ENCODE measurements around the gene AKT3. TPM values are rescaled to one million over a fixed set of nuclear protein-coding genes. Genes with fewer than 3 reads are reported as not detected.

AKT3 gene
- total RNA-seq, 1 donor from 2014 or later = 20.9 TPM

DNA sequence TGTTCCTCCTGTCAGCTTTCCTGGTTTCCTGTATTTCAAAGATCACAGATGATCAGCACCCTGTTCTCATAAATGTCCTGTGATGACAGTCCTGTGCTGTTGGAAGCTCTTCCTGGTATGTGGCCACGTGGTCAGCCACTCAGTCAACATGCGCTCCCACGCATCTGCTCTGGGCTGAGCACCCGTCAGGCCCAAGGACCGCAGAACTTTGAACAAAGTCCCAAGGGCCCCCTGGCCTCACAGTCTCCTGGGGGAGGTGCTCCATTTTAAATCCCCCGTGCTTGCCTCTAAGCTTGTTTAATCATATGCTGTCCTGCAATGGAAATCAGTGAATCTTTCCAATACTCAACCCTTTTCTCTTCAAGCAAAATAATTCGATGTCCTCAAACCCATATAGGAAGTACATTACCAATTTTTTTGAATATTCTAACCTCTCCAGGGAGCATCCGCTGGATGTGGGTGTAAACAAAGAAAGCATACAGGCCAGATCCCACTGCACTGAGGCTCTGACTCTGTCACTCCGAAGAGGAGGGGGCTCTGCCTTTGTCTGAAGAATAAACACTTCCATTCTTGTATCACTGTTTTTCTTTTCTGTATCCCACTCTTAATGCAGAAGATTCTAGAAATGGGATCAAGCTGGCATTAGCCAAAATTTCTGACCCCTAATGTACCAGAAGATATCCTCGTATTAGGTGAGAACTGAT, 343.9 kb downstream of the AKT3 start:
- ATAC-seq = peak; percentile 66
- intact Hi-C loops (cut with micrococcal nuclease) = no loop called here
- no peak for DNase-seq

DNA sequence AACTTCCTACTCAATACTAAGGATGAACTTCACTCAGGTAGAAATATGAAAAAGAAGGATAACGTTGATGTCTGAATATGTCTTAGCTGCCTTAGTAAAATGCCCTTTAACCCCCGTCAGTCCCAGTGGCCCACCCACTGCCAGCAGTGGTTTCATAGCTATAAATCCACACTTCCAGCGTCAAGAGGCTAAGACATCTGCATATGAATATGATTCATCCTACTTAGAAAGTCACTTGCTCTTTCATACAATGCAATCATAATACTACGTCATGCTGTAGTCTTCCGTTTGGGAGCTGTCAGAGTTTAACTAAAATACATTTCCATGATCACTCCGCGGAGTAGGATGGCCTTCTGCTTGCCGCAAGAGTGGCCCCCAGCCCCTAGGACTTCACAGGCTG, 346.9 kb downstream of the AKT3 start:
- intact Hi-C loops (cut with micrococcal nuclease) = no loop called here
- no peak for ATAC-seq
- DNase-seq = no peak

DNA sequence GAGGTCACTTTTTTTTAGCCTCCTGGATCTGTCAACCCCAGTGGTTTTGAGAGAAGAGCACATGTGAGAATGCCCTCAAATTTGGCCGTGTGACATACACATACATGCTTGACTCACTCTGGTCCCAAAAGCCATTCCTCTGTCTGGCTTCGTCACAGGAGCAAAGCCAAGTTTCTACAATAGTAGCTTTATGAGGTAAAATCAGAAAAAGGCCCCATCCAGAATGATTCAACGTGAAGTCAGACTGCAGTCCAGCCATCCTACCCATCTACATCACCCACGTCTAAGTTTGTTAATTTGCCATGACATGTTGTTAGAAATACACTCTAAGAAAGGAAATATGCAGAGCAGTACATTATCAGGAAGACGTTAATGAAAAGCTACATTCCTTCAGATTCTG, 349.0 kb downstream of the AKT3 start:
- DNase-seq (no peak), ATAC-seq (peak; percentile 8)
- intact Hi-C loops (cut with micrococcal nuclease) = no loop called here

DNA sequence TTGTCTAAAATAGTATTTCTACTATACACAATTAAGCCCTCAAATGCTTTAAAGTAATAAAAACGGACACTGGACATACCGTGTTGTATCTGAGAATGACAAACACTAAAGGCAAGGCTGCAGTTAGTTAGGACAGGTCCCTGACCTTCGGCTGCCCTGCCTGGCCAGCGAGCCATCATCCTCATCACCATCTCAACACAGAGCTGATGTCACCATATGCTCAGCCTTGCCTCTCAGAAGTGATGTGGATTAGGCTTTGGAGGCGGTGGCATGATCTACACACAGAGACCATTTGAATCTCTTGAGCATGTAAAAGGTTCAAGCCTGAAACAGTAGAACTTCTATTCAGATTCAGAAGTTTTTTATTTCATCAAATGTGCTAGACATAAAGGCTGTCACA, 349.5 kb downstream of the AKT3 start:
- DNase-seq (no peak), ATAC-seq (no peak)
- intact Hi-C loops (cut with micrococcal nuclease) = no loop called here

DNA sequence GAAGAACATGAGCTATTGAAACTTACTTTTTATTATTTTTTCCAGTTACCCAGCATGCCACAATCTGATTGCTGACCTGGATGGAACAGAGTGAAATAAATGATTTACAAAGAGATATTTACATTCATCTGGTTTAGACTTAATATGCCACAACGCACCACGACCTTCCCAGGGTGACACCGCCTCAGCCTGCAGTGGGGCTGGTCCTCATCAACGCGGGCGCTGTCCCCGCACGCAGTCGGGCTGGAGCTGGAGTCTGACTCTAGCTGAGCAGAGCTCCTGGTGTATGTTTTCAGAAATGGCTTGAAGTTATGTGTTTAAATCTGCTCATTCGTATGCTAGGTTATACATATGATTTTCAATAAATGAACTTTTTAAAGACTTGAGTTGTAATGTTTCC, 350.3 kb downstream of the AKT3 start:
- DNase-seq = no peak
- ATAC-seq = no peak
- intact Hi-C loops (cut with micrococcal nuclease) = no loop called here

DNA sequence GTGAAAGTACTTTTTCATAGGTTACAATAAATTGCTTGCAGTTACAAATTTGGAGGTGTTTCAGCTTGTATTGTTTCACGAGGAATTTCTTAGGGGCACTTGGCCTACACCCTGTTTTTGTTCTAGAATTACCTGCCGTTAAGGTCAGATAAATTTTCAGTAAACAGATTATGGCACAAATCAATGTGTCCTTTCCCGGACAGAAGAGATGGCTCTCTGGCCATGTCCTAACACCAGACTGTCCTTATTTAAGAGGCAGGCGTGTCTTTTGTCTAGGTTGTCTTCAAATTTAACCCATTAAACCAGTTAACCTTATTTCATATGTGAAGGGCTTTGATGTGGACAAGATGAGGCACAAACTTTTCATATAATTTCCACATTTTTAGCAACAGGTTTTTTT, 350.8 kb downstream of the AKT3 start:
- ATAC-seq (no peak), DNase-seq (no peak)
- intact Hi-C loops (cut with micrococcal nuclease) = no loop called here

DNA sequence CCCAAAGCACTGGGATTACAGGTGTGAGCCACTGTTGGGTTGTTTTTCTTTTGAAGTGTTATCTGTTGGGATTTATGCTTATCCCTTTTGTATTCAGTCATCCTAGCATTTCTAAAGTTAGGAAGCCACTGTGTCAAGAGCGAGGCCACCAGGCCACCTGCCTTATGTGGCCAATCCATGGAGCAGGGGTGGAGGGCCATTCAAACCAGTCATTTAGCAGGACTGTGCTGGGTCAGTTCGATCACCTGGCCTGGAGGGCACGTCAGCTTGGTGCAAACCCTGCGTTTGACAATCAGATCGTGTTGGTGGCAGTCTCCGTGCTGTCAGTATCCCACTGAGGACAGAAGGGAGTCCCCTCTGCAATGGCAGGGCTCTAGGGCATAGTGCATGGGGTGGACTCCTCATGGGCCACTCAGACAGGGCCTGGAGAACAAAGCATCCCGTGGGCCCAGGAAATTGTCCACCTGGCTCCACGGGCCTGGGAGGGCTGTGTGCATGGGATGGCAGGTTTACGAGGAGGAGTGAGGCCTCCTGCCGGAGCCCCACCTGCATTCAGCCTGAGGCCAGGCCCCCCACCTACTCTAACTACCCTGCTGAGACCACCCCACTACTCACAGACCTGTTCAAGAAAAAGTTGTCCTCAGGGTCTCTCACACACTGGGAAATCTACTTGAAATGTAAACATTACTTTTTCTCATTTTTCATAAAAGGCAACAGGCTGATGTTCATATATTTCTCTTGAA, 351.9 kb downstream of the AKT3 start:
- no peak for ATAC-seq
- intact Hi-C loops (cut with micrococcal nuclease) = no loop called here
- no peak for DNase-seq

DNA sequence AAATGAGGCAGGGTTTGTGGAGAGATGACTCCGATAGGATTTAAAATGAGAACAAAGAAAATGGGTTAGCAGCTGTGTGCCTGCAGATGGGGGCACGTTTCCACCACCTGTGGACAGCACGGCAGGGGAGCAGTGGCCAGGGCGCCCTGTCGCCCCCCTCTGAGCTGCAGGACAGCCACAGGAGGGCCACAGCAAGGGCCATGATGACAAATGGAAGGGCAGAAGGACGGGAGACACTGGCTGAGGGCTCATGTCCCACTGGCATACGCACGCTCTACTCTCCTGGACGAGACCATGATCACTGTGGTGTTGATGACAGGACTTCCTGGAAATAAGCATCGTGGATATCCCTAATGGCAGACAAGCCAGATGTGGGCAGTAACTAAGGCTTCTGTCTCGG, 353.2 kb downstream of the AKT3 start:
- ATAC-seq (no peak), DNase-seq (no peak)
- intact Hi-C loops (cut with micrococcal nuclease) = no loop called here

DNA sequence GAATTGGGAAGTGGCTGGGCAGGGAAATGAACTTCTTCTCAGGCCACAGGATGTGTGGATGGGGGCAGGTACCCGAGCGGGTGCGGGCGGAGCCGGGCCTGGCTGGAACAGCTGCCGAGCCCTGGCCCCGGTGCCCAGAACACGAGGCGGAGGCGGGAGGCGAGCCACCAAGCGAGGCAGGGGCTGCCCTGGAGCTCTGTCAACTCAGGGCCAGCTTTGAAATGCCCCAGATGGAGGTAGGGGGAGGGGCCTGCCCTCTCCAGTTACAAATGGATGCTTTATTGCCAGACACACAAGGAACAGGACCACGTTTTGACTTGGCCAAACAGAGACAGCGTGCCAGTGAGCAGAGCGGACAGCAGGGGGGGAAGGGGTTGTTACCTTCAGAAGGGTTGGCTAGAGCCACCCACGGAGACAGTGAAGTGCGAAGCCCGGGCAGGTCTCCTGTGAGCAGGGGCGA, 353.8 kb downstream of the AKT3 start:
- peak; percentile 61 for DNase-seq
- peak; percentile 58 for ATAC-seq
- intact Hi-C loops (cut with micrococcal nuclease) = no loop called here

DNA sequence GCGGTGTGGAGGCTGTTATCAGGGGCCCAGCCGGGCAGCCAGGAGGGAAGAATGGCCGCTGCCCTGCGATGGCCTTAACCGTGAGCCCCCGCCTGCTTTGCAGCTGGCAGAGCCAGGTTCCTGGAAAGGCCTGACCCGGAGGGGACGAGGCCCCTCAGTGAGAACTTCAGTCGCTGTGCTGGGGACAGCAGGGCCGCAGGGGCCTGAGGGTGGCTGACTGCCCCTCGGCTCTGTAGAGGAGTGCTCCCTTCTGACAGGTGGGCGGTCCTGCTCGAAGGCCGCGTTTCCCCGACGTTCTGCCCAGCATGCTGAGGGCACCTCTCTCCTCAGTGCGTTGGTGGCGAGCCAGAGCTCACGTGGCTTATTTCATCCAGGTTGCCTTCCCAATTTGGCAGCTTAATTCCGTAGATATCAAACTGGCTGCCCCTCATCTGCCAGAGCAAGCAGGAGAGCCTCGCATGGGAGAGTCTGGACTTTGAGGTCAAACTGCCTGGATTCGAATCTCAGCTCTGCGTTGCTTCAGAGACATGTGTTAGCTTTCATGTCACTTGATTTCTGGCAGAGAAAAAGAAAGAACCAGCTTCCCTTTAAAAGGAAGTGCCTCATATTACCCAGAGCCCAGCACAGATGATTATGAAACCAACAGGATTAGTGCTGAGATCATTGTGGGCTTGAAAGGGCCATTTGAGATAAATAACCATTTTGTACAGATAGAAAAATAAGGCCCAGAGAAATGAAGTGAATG, 354.4 kb downstream of the AKT3 start:
- DNase-seq (no peak), ATAC-seq (peak; percentile 79)
- intact Hi-C loops (cut with micrococcal nuclease) = no loop called here

DNA sequence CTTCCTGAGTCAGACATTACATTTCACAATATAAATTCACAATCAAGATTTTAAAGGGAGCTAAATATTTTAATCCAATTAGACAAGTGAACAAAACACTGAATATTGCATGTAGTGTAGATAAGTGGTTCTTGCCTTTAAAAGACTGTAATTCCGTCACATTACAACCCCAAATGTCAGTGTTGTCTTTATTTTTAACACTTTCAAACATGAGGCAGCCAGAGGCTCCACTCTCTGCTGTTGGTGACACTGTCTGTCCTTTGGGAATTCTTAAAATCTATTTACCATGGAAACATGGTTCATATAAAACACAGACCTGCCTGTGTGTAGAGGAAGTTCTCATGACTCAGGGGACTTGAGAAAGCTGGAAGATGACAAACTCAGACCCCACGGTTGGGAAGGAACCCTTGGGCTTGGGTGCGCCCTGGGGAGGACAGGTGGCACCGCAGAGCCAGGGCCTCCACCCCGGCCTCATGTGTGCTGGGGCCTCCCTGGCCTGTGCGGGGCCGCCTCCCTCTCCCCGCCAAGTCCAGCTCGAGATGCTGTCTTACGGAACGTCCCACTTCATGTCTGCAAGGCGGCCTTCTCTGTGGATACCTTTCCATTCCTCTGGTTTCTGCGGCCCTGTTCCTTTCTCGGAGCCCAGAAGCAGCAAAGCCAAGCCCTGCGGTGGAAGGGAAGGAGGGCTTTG, 355.2 kb downstream of the AKT3 start:
- intact Hi-C loops (cut with micrococcal nuclease) = no loop called here
- DNase-seq = no peak

DNA sequence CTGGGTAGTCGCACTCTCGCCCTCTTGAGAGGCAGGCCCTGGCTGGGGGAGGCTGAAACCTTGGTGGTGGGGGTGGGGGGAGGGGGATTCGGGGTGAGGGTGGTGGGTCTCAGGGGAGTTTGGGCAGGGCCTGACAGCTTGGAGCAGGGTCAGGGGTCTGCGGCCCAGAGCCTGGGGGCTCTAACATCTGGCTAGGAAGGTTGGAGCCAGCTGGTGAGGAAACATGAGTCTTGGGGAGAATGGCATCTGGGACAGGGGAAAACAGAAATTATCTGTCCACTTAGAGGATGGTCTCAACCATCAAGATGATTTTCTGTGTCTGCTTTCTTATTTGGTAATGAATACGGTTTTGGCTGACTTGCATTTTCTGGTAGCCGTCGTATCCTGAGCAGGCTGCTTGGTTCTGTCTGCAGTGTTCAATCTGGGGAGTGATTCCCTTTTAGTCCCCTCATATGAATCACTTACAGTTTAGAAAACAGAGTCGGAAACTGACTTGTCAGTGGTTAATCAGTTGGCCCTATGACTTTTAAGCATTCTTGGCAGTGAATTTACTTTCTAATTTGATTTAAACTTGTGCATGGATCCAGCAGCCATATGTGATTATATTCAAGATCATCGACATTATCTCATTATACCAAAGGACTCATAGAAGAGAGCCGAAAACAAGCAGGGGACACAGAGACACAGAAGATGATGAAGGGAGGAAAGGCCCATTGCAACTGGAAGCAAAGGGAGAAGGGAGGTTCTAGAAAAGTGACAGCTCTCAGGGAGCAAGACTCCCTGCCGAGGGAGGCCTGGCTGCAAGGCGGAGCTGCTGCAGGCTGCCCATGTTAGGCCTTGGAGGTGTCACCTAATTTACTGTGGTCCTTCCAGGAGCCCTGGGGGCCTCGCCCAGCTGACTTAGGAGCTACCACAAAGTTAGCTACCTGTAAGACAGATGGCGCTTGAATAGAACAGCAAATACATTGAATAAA, 356.6 kb downstream of the AKT3 start:
- intact Hi-C loops (cut with micrococcal nuclease) = no loop called here
- no peak for ATAC-seq
- DNase-seq = no peak

More for the DNA sequence above, 355.2 kb downstream of the AKT3 start:
- ATAC-seq = no peak

DNA sequence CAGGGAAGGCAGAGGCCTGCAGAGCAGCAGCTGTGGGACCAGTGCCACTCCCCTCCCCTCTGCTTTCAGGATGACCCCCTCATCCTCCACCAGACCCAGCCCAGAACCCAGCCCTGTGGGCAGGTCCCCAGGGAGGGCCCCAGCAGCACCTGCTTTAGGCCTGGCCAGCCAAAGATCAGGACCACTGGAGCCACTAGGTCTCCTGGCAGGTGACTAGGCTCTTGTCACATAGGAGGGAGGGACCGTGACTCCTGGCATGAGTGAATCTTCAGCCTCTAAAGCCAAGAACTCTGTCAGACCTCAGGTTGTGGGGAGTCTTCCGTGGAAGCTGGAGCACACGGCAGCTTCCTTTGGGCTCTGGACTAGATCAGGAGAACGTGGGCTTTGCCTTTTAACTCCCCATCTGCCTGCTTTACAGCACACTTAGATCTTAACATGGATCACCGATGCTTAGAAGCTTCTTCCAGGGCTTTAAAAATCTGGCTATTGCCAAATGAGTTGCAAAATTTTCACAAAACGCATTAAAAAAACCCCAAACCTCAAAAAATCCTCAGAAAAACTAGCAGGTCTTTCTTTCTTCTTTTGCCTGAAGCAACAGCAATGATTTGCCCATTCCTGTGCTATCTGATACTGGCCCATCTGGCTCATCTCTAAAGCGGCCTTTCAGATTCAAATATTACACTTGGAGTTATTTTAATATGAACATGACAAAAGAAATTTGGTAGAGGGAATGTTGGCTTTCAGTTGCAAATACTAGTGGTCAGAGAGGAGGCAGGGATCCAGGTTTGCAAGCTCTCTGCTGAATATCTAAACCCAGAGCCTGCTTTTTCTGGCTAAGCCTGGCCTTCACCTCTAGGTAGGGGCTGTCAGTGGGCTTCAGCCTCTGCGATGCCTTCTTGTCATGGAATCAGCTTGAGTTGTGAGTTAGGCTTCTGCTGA, 359.0 kb downstream of the AKT3 start:
- intact Hi-C loops (cut with micrococcal nuclease) = no loop called here
- no peak for DNase-seq
- ATAC-seq = no peak

DNA sequence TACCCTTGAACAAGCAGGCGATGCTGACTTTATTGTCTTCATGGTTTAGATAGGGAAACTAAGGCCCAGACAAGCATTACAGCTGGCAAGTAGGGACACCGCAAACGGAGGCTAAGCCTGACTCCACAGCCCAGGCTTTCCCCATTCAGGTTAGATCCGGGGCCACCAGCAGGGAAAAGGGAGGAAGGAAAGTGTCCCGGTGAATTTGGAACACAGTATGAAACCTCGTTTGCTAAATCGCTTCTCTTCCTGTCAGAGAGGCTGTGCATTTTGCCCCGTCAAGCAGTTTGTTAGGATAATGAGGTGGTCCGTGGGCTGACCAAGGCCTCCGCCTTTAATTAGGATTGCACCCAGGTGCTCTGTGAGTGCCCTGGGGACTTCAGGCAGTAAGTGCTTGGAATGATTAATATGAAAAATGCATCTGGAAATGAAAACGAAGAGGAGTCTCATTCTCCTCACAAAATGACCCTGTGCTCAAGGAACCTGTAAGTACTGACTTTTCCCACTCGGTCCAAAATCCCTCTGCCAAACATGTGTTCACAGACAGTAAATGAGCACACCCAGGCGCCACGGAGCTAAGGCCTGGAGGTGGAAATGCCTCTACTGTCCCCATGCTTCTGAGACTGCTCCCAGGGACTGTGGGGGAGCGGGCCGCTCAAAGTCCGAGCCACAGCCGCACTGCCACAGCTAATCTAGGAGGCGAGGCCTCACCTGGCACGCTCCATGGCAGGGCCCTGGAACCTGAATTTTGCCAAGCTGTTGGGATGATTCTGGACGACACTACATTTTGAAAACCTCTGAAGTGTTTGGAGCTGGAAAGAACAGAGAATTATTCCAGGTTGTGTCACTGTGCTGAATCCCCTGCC, 360.1 kb downstream of the AKT3 start:
- ATAC-seq (no peak), DNase-seq (no peak)
- intact Hi-C loops (cut with micrococcal nuclease) = no loop called here

DNA sequence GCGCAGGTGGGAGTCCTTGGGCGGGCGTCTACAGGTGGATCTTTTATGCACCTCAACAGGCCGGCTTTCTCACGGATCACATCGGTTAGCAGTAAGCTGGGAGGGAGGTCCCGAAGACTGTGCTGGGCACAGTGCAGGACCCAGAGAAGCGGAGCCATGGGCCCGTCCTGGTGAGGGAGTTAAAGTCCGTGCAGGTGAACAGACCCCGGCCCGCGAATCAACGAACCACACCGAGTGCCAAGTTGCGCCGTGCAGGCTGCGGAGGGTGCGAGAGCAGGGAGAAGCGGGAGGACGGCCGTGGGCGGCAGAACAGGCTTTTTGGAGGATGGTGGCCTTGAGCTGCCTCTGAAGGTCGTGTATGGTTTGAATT, 360.9 kb downstream of the AKT3 start:
- intact Hi-C loops (cut with micrococcal nuclease) = no loop called here
- DNase-seq (no peak), ATAC-seq (no peak)

DNA sequence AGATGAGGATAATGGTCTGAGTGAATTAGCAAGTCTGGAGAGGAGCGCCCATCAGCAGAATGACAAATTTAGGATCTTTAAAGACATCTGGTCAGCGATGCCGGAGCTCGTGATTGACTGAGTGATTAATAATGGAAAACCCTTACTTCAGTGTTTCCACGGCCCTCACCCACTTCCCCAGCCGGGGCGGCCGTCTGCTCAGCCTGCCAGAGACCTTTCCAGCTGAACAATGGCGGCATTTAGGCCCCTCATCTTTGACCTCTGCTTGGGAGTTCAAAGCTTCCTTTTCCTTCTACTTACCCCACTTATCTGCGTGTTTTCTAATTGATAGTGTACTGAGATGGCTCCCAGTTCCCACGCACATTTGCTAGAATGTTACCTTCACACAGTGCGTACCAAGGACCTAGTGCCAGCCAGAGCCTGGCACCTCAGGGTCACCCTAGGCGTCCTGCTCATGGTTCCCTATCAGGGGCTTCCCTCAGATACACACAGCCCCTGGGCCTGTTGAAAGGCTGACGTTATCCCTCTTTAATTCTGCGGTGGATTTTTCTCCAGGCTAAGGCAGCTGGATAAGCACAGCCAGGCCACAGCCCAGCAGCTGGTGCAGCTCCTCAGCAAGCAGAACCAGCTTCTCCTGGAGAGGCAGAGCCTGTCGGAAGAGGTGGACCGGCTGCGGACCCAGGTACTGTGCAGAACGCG, 361.4 kb downstream of the AKT3 start:
- intact Hi-C loops (cut with micrococcal nuclease) = no loop called here
- no peak for DNase-seq
- ATAC-seq = no peak

Data from left ventricle myocardium superior (tissue), 1 donor.